GM18867 (cell line): ENCODE data around the gene HOXB2.

Experiments
- ATAC-seq: cut with Tn5 transposase; IDR thresholded peaks from one replicate; pipeline ENCODE4 v1.9.1; 2021; ENCODE audit warnings: mild to moderate bottlenecking, moderate library complexity; ENCODE audit not compliant: unreplicated experiment

The HOXB2 gene

GRCh38 chr17:48566717-48567116 lies 21.8 kb upstream of the HOXB2 start:
- no peak for ATAC-seq

- ATAC-seq = no peak
Measured at GRCh38 chr17:48565925-48566710, 21.2 kb upstream of the HOXB2 start.

GRCh38 chr17:48565022-48565554 lies 20.2 kb upstream of the HOXB2 start:
- ATAC-seq = no peak

GRCh38 chr17:48564188-48565021 lies 19.5 kb upstream of the HOXB2 start:
- ATAC-seq = no peak

- ATAC-seq = no peak
Measured at GRCh38 chr17:48563867-48564187, 18.9 kb upstream of the HOXB2 start.

GRCh38 chr17:48563385-48563838 lies 18.5 kb upstream of the HOXB2 start:
- no peak for ATAC-seq

- no peak for ATAC-seq
Measured at GRCh38 chr17:48562934-48563333, 18.0 kb upstream of the HOXB2 start.

GRCh38 chr17:48561884-48562810 lies 17.2 kb upstream of the HOXB2 start:
- no peak for ATAC-seq

GRCh38 chr17:48559840-48560817 lies 15.2 kb upstream of the HOXB2 start:
- ATAC-seq = no peak

- no peak for ATAC-seq
Measured at GRCh38 chr17:48559122-48559839, 14.4 kb upstream of the HOXB2 start.

- ATAC-seq = no peak
Measured at GRCh38 chr17:48558831-48559121, 13.9 kb upstream of the HOXB2 start.

- no peak for ATAC-seq
Measured at GRCh38 chr17:48558057-48558830, 13.3 kb upstream of the HOXB2 start.

- ATAC-seq = no peak
Measured at GRCh38 chr17:48556576-48557401, 11.9 kb upstream of the HOXB2 start.

GRCh38 chr17:48556229-48556575 lies 11.3 kb upstream of the HOXB2 start:
- no peak for ATAC-seq

- no peak for ATAC-seq
Measured at GRCh38 chr17:48555258-48556228, 10.6 kb upstream of the HOXB2 start.

GRCh38 chr17:48554412-48555257 lies 9.7 kb upstream of the HOXB2 start:
- no peak for ATAC-seq
